K562 (cell line): ENCODE measurements around the gene EDEM2. TPM values are rescaled to one million over a fixed set of nuclear protein-coding genes. Genes with fewer than 3 reads are reported as not detected.

Source experiments
- ARID2 ChIP-seq: fragments of 450-650 bp; IDR thresholded peaks from 2 replicates; pipeline ENCODE4 v1.6.1; 2017; ENCODE audit warnings: antibody characterized with exemption, mild to moderate bottlenecking
- CC2D1A ChIP-seq: fragments of 450-650 bp; IDR thresholded peaks from 2 replicates; pipeline ENCODE4 v1.6.1; 2017; ENCODE audit warnings: mild to moderate bottlenecking
- CREM ChIP-seq: IDR thresholded peaks from 2 replicates; pipeline ENCODE4 v1.6.1; 2014; ENCODE audit warnings: antibody characterized with exemption, low read depth
- CTCF ChIP-seq, 3 experiments: IDR thresholded peaks in 2 of 3; conservative IDR thresholded peaks in 1 of 3; 2 replicates each; pipeline ENCODE4 v1.5.1; 2011 to 2012; ENCODE audit warnings: low read length in 3 of 3, mild to moderate bottlenecking in 3 of 3, control low read depth in 2 of 3, improper control_type of control experiment in 1 of 3, inconsistent platforms in 1 of 3, low read depth in 1 of 3, mixed read lengths in 1 of 3, moderate library complexity in 1 of 3; ENCODE audit not compliant: insufficient read depth in 2 of 3
- DACH1 ChIP-seq: fragments of 450-650 bp; IDR thresholded peaks from 2 replicates; pipeline ENCODE4 v1.6.1; 2018; ENCODE audit not compliant: partially characterized antibody
- DPF2 ChIP-seq: fragments of 450-650 bp; IDR thresholded peaks from 2 replicates; pipeline ENCODE4 v1.6.1; 2016
- FUS ChIP-seq: fragments of 200-400 bp; formaldehyde crosslinking; optimal IDR thresholded peaks from 2 replicates; pipeline ENCODE3; 2017; ENCODE audit warnings: low read depth, low read length
- GATA2 ChIP-seq: sonication (generic); formaldehyde crosslinking; IDR thresholded peaks from 2 replicates; pipeline ENCODE4 v1.4.0; 2020; ENCODE audit warnings: mild to moderate bottlenecking, missing genetic modification reagents
- HDAC2 ChIP-seq: fragments of 450-650 bp; IDR thresholded peaks from 2 replicates; pipeline ENCODE4 v1.6.1; 2016; ENCODE audit warnings: mild to moderate bottlenecking
- KLF16 ChIP-seq: IDR thresholded peaks from 2 replicates; pipeline ENCODE4 v1.6.1; 2016; ENCODE audit warnings: antibody characterized with exemption
- MAZ ChIP-seq, 2 experiments: fragments of 450-650 bp in 1 of 2; sonication (generic) in 1 of 2; formaldehyde crosslinking; IDR thresholded peaks in 1 of 2; conservative IDR thresholded peaks in 1 of 2; 2 replicates each; pipeline versions ENCODE4 v1.4.0 to v1.5.0; 2020; ENCODE audit warnings: mild to moderate bottlenecking in 1 of 2, missing genetic modification reagents in 1 of 2
- OTX1 ChIP-seq: fragments of 450-650 bp; formaldehyde crosslinking; IDR thresholded peaks from 2 replicates; pipeline ENCODE4 v1.4.0; 2022; ENCODE audit warnings: mild to moderate bottlenecking
- POLR3A ChIP-seq: IDR thresholded peaks from 2 replicates; pipeline ENCODE4 v1.6.1; 2011; ENCODE audit warnings: borderline replicate concordance, mild to moderate bottlenecking, moderate library complexity; ENCODE audit not compliant: insufficient read length, insufficient read depth; ENCODE audit errors: extremely low read depth
- RAD21 ChIP-seq, 2 experiments: fragments of 250-450 bp in 1 of 2; fragments of 450-650 bp in 1 of 2; sonication (Bioruptor Pico) in 1 of 2; formaldehyde crosslinking in 1 of 2; IDR thresholded peaks in 1 of 2; conservative IDR thresholded peaks in 1 of 2; 2 replicates each; pipeline versions ENCODE4 v1.4.0 to v1.8.0; 2020 to 2022; ENCODE audit warnings: mild to moderate bottlenecking in 2 of 2, moderate library complexity in 1 of 2
- RB1 ChIP-seq: fragments of 450-650 bp; IDR thresholded peaks from 2 replicates; pipeline ENCODE4 v1.6.1; 2017; ENCODE audit warnings: low read depth, mild to moderate bottlenecking
- SMC3 ChIP-seq: conservative IDR thresholded peaks from 2 replicates; pipeline ENCODE4 v1.6.1; 2011; ENCODE audit warnings: low read depth, low read length, improper control_type of control experiment; ENCODE audit not compliant: insufficient read depth
- STAG1 ChIP-seq: sonication (generic); formaldehyde crosslinking; IDR thresholded peaks from 2 replicates; pipeline ENCODE4 v1.5.0; 2020; ENCODE audit warnings: missing genetic modification reagents, borderline replicate concordance
- TEAD1 ChIP-seq, 2 experiments: fragments of 450-650 bp in 1 of 2; sonication (generic) in 1 of 2; formaldehyde crosslinking; IDR thresholded peaks; 2 replicates each; pipeline versions ENCODE4 v1.4.0 to v1.8.0; 2020 to 2022; ENCODE audit warnings: mild to moderate bottlenecking in 2 of 2, missing genetic modification reagents in 1 of 2
- THAP12 ChIP-seq: fragments of 250-450 bp; sonication (Bioruptor Pico); IDR thresholded peaks from 2 replicates; pipeline ENCODE4 v1.9.0; 2021; ENCODE audit warnings: mild to moderate bottlenecking, inconsistent platforms
- ZBTB33 ChIP-seq: sonication (generic); formaldehyde crosslinking; IDR thresholded peaks from 2 replicates; pipeline ENCODE4 v1.8.1; 2023; ENCODE audit warnings: mild to moderate bottlenecking, missing genetic modification reagents
- ZKSCAN3 ChIP-seq: fragments of 250-450 bp; sonication (Bioruptor Pico); IDR thresholded peaks from 2 replicates; pipeline ENCODE4 v1.4.0; 2020
- polyA plus RNA-seq, 8 experiments: library from polyadenylated mRNA; depleted of rRNA in 4 of 8; stranded (reverse) in 5 of 8; unstranded in 3 of 8; fragments of >200 nt; fragmentation: Nextera tagmentation in 2 of 8; fragmentation: Illumina TruSeq in 1 of 8; extraction: Ambion mirVana in 2 of 8; extraction: Trizol in 1 of 8; gene quantifications; 2 replicates each; pipeline versions ENCODE4 v1.2.1 to v1.2.3, GENCODE V29; 2011 to 2014; ENCODE audit warnings: inconsistent platforms in 1 of 8, missing spikeins in 1 of 8
- total RNA-seq, 7 experiments: library from RNA; depleted of rRNA in 6 of 7; stranded (reverse); fragments of >200 nt in 6 of 7; fragmentation: Illumina TruSeq in 2 of 7; extraction: Trizol in 2 of 7; gene quantifications; 2 replicates each; pipeline versions ENCODE4 v1.2.1 to v1.2.3, GENCODE V29; 2011 to 2021; ENCODE audit warnings: low replicate concordance in 1 of 7
- TF ChIP-seq, protein P1 (sequence below): fragments of 450-650 bp; IDR thresholded peaks from one replicate; pipeline ENCODE4 v1.6.1; 2018; ENCODE audit warnings: mild to moderate bottlenecking, moderate library complexity; ENCODE audit not compliant: partially characterized antibody

EDEM2 gene
- total and polyA plus RNA-seq, 9 of the 15 experiments (the other 6 are each of a cell fraction or from before 2014, with no cell fraction given) = 6.9 to 11.0 (median 9.7) TPM

DNA sequence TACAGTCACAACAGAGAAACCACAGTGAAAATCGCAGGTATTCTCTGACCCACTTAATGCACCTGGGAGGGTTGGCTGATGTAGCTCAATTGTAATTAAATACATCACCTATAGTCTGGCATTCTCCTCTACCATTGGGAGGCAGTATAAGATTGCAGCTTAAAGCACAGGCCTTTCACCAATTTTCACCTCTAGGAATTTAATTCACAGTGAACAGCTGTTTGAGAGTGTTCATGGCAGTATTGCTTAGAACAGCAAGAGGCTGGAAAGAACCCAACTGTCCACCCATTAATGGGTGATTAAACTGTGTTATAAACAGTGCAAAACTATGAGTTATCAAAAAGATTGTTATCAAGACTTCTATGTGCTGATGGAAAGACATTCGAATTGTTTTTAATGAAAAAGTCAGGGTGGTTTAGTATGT, 2.0 kb downstream of the EDEM2 start (continued):
- no peak for TF ChIP-seq POLR3A
- TF ChIP-seq FUS = no peak
- no peak for TF ChIP-seq MAZ (CRISPR knock-in tag; conservative IDR thresholded peaks at IDR 0.05 in 1 of 2, IDR thresholded peaks at IDR 0.05 in 1 of 2)
- TF ChIP-seq OTX1 = no peak
- TF ChIP-seq GATA2 = 0 out of 2 replicates have a peak, but pooled peaks have one; percentile 38
- TF ChIP-seq CREM = no peak
- peak; percentile 94 for TF ChIP-seq SMC3
- peak; percentile 35; the same call in 1 of the 2 replicates for TF ChIP-seq KLF16
- TF ChIP-seq, protein P1, sequence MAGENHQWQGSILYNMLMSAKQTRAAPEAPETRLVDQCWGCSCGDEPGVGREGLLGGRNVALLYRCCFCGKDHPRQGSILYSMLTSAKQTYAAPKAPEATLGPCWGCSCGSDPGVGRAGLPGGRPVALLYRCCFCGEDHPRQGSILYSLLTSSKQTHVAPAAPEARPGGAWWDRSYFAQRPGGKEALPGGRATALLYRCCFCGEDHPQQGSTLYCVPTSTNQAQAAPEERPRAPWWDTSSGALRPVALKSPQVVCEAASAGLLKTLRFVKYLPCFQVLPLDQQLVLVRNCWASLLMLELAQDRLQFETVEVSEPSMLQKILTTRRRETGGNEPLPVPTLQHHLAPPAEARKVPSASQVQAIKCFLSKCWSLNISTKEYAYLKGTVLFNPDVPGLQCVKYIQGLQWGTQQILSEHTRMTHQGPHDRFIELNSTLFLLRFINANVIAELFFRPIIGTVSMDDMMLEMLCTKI = no peak
- TF ChIP-seq RB1 = 0 out of 2 replicates have a peak, but pooled peaks have one; percentile 17
- TF ChIP-seq ARID2 = peak; percentile 85
- peak; percentile 97 to 99 for TF ChIP-seq RAD21 (CRISPR knock-in tag; conservative IDR thresholded peaks at IDR 0.05 in 1 of 2, IDR thresholded peaks at IDR 0.05 in 1 of 2)
- no peak for TF ChIP-seq ZKSCAN3 (CRISPR knock-in tag)
- peak; percentile 45; the same call in 1 of the 2 replicates for TF ChIP-seq STAG1 (CRISPR knock-in tag)
- 0 out of 2 replicates have a peak, but pooled peaks have one; percentile 11 for TF ChIP-seq HDAC2
- peak; percentile 74 for TF ChIP-seq CC2D1A
- 0 out of 2 replicates have a peak, but pooled peaks have one; percentile 7 for TF ChIP-seq DPF2
- TF ChIP-seq CTCF (IDR thresholded peaks at IDR 0.05 in 2 of 3, conservative IDR thresholded peaks at IDR 0.05 in 1 of 3; ENCODE audit: insufficient read depth in 2 of 3, low read depth in 1 of 3, low read length in 3 of 3) = peak; percentile 89 to 94 (median 91)
- TF ChIP-seq ZBTB33 (CRISPR knock-in tag) = peak; percentile 53; the same call in 1 of the 2 replicates
- 0 out of 2 replicates have a peak, but pooled peaks have one; percentile 4 for TF ChIP-seq THAP12 (CRISPR knock-in tag)
- peak; percentile 97 for TF ChIP-seq DACH1
- 0 out of 4 replicates have a peak, but pooled peaks of 1 of the 2 experiments have one; percentile 47 for TF ChIP-seq TEAD1 (CRISPR knock-in tag; IDR thresholded peaks at IDR 0.05)
